Measurements from ENCODE around the gene CREBBP. TPM values are rescaled to one million over a fixed set of nuclear protein-coding genes. Genes with fewer than 3 reads are reported as not detected.

The CREBBP gene
- total and polyA plus RNA-seq, 9 of the 15 experiments (the other 6 are each of a cell fraction or from before 2014, with no cell fraction given), result 0.70 to 24.8 (median 5.6) TPM

DNA sequence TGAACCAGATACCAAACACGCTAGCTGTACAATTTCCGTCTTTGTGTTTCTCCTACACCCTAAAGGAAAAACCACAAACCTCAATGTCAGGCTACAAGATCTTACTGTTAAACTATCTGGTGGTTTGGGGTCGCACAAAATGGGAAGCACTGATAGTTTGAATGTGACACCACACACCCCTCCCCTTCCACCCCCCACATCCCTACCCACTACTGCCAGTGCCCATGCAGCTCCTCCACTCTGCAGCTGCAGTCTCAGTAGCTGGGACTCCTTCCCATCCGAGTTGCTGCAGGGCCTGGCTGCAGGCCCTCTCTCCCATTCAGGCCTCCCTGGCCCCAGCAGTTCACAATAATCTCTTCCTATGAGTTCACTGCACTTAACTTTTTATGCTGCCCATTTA lies 181.6 kb downstream of the CREBBP start:
- DNase-seq (ENCODE audit: extremely low read depth in 1 of 4, low spot score in 3 of 4), result no peak
- intact Hi-C loops (cut with micrococcal nuclease) (no loop called here), in situ Hi-C loops (cut with MboI) (no loop called here)
- Histone ChIP-seq H3K27me3 (ENCODE audit: control insufficient read depth in 2 of 2, insufficient read depth in 2 of 2, low read length in 2 of 2) (no peaks in the 10 kb centered on the region), H4K20me1 (replicated peaks; ENCODE audit: control insufficient read depth, insufficient read depth, low read length) (peaks cover 20% of the 10 kb centered on the region), H3K9me1 (ENCODE audit: control insufficient read depth, insufficient read depth, low read length) (no peaks in the 10 kb centered on the region), H3K4me3 (no peak overlapping the region), H3K27ac (ENCODE audit: extremely low read depth, low read depth, low read length) (no peak overlapping the region), H3K9ac (ENCODE audit: insufficient read depth in 1 of 2, low read depth in 2 of 2, low read length in 2 of 2) (peak overlapping the region in 1 of 2 experiments; percentile 78; a peak in 2 of 4 replicates), H3K9me3 (replicated peaks; ENCODE audit: control insufficient read depth, insufficient read depth, low read depth, low read length) (no peaks in the 10 kb centered on the region), H2AFZ (ENCODE audit: low read depth, low read length) (no peak overlapping the region), H3K4me2 (ENCODE audit: insufficient read depth, low read length) (no peak overlapping the region), H3K79me2 (ENCODE audit: control insufficient read depth, insufficient read depth, low read length) (peaks cover 87% of the 10 kb centered on the region), H3K4me1 (replicated peaks in 1 of 2; ENCODE audit: control insufficient read depth in 2 of 2, insufficient read depth in 2 of 2, low read length in 2 of 2) (peaks cover 12 to 22% of the 10 kb centered on the region in 2 experiments; a peak in 4 of 5 replicates), H3K36me3 (ENCODE audit: control insufficient read depth, insufficient read depth, low read length) (peaks cover 67% of the 10 kb centered on the region; the same call in 2 of the 3 replicates)
- BruUV-seq (replicated peaks), result no TSS peak
- 62% methylated on average over 4 of the region's 4 CpGs for WGBS (ENCODE audit: insufficient coverage, low coverage, missing lambda C conversion rate)
- no peak for FAIRE-seq
- no peak for ATAC-seq
- ChIA-PET CTCF (ENCODE audit: low intra/inter-chr PET ratio) (no interaction called here), POLR2A (interaction anchor here (1.0 to 1.2 kb wide), 2 partner anchors 13 to 18 kb away, joined by 4 to 7 read pairs; partner anchors contain the start of gene TRAP1)
- no peak for TF ChIP-seq MIER1 (IDR thresholded peaks at IDR 0.05; ENCODE audit: low read depth)
- TF ChIP-seq FOXA3 (CRISPR knock-in tag; conservative IDR thresholded peaks at IDR 0.05 in 1 of 2, IDR thresholded peaks at IDR 0.05 in 1 of 2), result no peak
- TF ChIP-seq, protein P1, sequence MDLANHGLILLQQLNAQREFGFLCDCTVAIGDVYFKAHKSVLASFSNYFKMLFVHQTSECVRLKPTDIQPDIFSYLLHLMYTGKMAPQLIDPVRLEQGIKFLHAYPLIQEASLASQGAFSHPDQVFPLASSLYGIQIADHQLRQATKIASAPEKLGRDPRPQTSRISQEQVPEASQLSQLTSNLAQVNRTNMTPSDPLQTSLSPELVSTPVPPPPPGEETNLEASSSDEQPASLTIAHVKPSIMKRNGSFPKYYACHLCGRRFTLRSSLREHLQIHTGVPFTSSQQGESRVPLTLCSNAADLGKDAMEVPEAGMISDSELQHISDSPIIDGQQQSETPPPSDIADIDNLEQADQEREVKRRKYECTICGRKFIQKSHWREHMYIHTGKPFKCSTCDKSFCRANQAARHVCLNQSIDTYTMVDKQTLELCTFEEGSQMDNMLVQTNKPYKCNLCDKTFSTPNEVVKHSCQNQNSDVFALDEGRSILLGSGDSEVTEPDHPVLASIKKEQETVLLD (IDR thresholded peaks at IDR 0.05), result no peak
- no peak for TF ChIP-seq MYBL2 (IDR thresholded peaks at IDR 0.05; ENCODE audit: low read depth)
- TF ChIP-seq MYBL2 (CRISPR knock-in tag; IDR thresholded peaks at IDR 0.05; ENCODE audit: borderline replicate concordance), result no peak
- TF ChIP-seq, protein P2, sequence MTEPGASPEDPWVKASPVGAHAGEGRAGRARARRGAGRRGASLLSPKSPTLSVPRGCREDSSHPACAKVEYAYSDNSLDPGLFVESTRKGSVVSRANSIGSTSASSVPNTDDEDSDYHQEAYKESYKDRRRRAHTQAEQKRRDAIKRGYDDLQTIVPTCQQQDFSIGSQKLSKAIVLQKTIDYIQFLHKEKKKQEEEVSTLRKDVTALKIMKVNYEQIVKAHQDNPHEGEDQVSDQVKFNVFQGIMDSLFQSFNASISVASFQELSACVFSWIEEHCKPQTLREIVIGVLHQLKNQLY (CRISPR knock-in tag; conservative IDR thresholded peaks at IDR 0.05), result no peak
- TF ChIP-seq, protein P3, sequence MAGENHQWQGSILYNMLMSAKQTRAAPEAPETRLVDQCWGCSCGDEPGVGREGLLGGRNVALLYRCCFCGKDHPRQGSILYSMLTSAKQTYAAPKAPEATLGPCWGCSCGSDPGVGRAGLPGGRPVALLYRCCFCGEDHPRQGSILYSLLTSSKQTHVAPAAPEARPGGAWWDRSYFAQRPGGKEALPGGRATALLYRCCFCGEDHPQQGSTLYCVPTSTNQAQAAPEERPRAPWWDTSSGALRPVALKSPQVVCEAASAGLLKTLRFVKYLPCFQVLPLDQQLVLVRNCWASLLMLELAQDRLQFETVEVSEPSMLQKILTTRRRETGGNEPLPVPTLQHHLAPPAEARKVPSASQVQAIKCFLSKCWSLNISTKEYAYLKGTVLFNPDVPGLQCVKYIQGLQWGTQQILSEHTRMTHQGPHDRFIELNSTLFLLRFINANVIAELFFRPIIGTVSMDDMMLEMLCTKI (IDR thresholded peaks at IDR 0.05; ENCODE audit: partially characterized antibody), result no peak
- TF ChIP-seq STAG1 (CRISPR knock-in tag; IDR thresholded peaks at IDR 0.05; ENCODE audit: borderline replicate concordance), result no peak
- no peak for TF ChIP-seq SMARCE1 (IDR thresholded peaks at IDR 0.05)
- no peak for TF ChIP-seq ASH1L (IDR thresholded peaks at IDR 0.05; ENCODE audit: borderline replicate concordance, low read depth, partially characterized antibody)
- no peak for TF ChIP-seq KDM5B (IDR thresholded peaks at IDR 0.05; ENCODE audit: insufficient replicate concordance, low read depth, low read length)
- TF ChIP-seq ZNF282 (CRISPR knock-in tag; IDR thresholded peaks at IDR 0.05), result no peak
- TF ChIP-seq HDAC8 (tag; IDR thresholded peaks at IDR 0.05), result no peak
- no peak for TF ChIP-seq PRPF4 (IDR thresholded peaks at IDR 0.05; ENCODE audit: insufficient read depth, low read depth, low read length, poor library complexity, severe bottlenecking)
- no peak for TF ChIP-seq TEAD4 (IDR thresholded peaks at IDR 0.05; ENCODE audit: low read length)
- no peak for TF ChIP-seq TEAD4 (CRISPR knock-in tag; IDR thresholded peaks at IDR 0.05; ENCODE audit: borderline replicate concordance)
- no peak for TF ChIP-seq ZFPM2 (CRISPR knock-in tag; IDR thresholded peaks at IDR 0.05)
- TF ChIP-seq, protein P4, sequence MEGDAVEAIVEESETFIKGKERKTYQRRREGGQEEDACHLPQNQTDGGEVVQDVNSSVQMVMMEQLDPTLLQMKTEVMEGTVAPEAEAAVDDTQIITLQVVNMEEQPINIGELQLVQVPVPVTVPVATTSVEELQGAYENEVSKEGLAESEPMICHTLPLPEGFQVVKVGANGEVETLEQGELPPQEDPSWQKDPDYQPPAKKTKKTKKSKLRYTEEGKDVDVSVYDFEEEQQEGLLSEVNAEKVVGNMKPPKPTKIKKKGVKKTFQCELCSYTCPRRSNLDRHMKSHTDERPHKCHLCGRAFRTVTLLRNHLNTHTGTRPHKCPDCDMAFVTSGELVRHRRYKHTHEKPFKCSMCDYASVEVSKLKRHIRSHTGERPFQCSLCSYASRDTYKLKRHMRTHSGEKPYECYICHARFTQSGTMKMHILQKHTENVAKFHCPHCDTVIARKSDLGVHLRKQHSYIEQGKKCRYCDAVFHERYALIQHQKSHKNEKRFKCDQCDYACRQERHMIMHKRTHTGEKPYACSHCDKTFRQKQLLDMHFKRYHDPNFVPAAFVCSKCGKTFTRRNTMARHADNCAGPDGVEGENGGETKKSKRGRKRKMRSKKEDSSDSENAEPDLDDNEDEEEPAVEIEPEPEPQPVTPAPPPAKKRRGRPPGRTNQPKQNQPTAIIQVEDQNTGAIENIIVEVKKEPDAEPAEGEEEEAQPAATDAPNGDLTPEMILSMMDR (IDR thresholded peaks at IDR 0.05 in 2 of 3, conservative IDR thresholded peaks at IDR 0.05 in 1 of 3; ENCODE audit: insufficient read depth in 2 of 3, low read depth in 1 of 3, low read length in 3 of 3), result no peak

Measured in K562 (cell line).